OCI-LY7 (cell line): Measurements from ENCODE around the gene TBXT. TPM values are rescaled to one million over a fixed set of nuclear protein-coding genes. Genes with fewer than 3 reads are reported as not detected.
"Not testable (repeated sequence)": the region's sequence is repeated elsewhere in the genome, so short reads cannot be mapped to it uniquely, and the experiment has no call there.

Experiments used
- BruUV-seq: library from RNA; stranded (reverse); fragments of 400-500 nt; replicated peaks from 2 replicates; lab custom pipeline; 2021; lab: Mats Ljungman, UMichigan
- CTCF ChIA-PET: fragments of 300-600 bp; sonication (Branson Sonifier 250); formaldehyde crosslinking; loops from one replicate; lab custom pipeline; 2022; ENCODE audit warnings: antibody characterized with exemption; ENCODE audit not compliant: unreplicated experiment; lab: Charles Lee
- POLR2A ChIA-PET: fragments of 300-600 bp; sonication (Branson Sonifier 250); formaldehyde crosslinking; loops from one replicate; lab custom pipeline; 2022; ENCODE audit warnings: antibody characterized with exemption; lab: Charles Lee
- DNase-seq: peaks from one replicate; pipeline ENCODE4 v3.0.0-alpha.2; 2015; ENCODE audit warnings: low spot score
- H2AFZ ChIP-seq: fragments of 200-600 bp; sonication (generic), shearing (Covaris generic); 2 replicates; pipeline ENCODE4 v1.6.1; 2014; ENCODE audit warnings: mild to moderate bottlenecking, antibody characterized with exemption, low read length, moderate library complexity
- H3K27ac ChIP-seq: fragments of 200-600 bp; sonication (generic); 2 replicates; pipeline ENCODE4 v1.5.1; 2014; ENCODE audit warnings: mixed run types, low read depth, mild to moderate bottlenecking, moderate library complexity, low read length, inconsistent platforms; ENCODE audit not compliant: poor library complexity, severe bottlenecking
- H3K36me3 ChIP-seq: fragments of 200-600 bp; sonication (generic); 2 replicates; pipeline ENCODE4 v1.6.1; 2014; ENCODE audit warnings: mild to moderate bottlenecking, antibody characterized with exemption, low read length, moderate library complexity, mixed read lengths; ENCODE audit not compliant: insufficient read depth
- H3K4me1 ChIP-seq: fragments of 200-600 bp; sonication (generic); 2 replicates; pipeline ENCODE4 v1.5.1; 2014; ENCODE audit warnings: mild to moderate bottlenecking, low read length; ENCODE audit not compliant: insufficient read depth, poor library complexity, severe bottlenecking
- H3K4me2 ChIP-seq: fragments of 200-600 bp; sonication (generic); 2 replicates; pipeline ENCODE4 v1.6.1; 2014; ENCODE audit warnings: mild to moderate bottlenecking, low read length
- H3K4me3 ChIP-seq: fragments of 200-600 bp; sonication (generic); 2 replicates; pipeline ENCODE4 v1.5.1; 2014; ENCODE audit warnings: mild to moderate bottlenecking, low read depth, low read length; ENCODE audit not compliant: poor library complexity, severe bottlenecking
- H3K79me2 ChIP-seq: fragments of 200-600 bp; sonication (generic); 2 replicates; pipeline ENCODE4 v1.6.1; 2016; ENCODE audit warnings: low read depth, mild to moderate bottlenecking, low read length, moderate library complexity, mixed read lengths; ENCODE audit not compliant: insufficient read depth
- H3K9me2 ChIP-seq: fragments of 200-600 bp; sonication (generic); 2 replicates; pipeline ENCODE4 v1.6.1; 2016; ENCODE audit warnings: mild to moderate bottlenecking, low read length, mixed read lengths; ENCODE audit not compliant: insufficient read depth
- H3K9me3 ChIP-seq: fragments of 200-600 bp; sonication (generic); 2 replicates; pipeline ENCODE4 v1.6.1; 2014; ENCODE audit warnings: mild to moderate bottlenecking, mixed run types, low read length, mixed read lengths
- H4K20me1 ChIP-seq: fragments of 200-600 bp; sonication (generic); 2 replicates; pipeline ENCODE4 v1.6.1; 2014; ENCODE audit warnings: mild to moderate bottlenecking, antibody characterized with exemption, low read length, moderate library complexity, mixed read lengths; ENCODE audit not compliant: insufficient read depth
- CTCF ChIP-seq: fragments of 200-600 bp; sonication (generic); conservative IDR thresholded peaks from 2 replicates; pipeline ENCODE4 v1.5.1; 2014; ENCODE audit warnings: mild to moderate bottlenecking, antibody characterized with exemption, low read length, moderate library complexity, mixed read lengths
- EZH2phosphoT487 ChIP-seq: fragments of 200-600 bp; sonication (generic); IDR thresholded peaks from 2 replicates; pipeline ENCODE4 v1.6.1; 2018; ENCODE audit warnings: low read depth, borderline replicate concordance, mild to moderate bottlenecking, mixed run types, antibody characterized with exemption, low read length, moderate library complexity, mixed read lengths
- intact Hi-C: fragments of 100-400 bp; cut with micrococcal nuclease; formaldehyde crosslinking; loops from one replicate; pipeline ENCODE4 v1.10.0; 2022; ENCODE audit not compliant: unreplicated experiment
- total RNA-seq, 2 experiments: library from RNA; depleted of rRNA in 1 of 2; stranded (reverse); fragments of >200 nt in 1 of 2; shearing (Covaris generic) in 1 of 2; gene quantifications; 2 replicates each; pipeline ENCODE4 v1.2.3, GENCODE V29; 2014 to 2022

Gene TBXT
- total RNA-seq, 2 experiments from 2014 or later = 1.0 to 5.3 TPM

GRCh38 chr6:166179704-166180103 lies 12.1 kb upstream of the TBXT start:
- POLR2A ChIA-PET = no interaction called here
- H2AFZ ChIP-seq = no peak overlapping the region
- no peak overlapping the region for H3K4me3 ChIP-seq
- H3K27ac ChIP-seq = no peak overlapping the region
- no peak for TF ChIP-seq EZH2phosphoT487
- TF ChIP-seq CTCF = no peak
- H3K4me1 ChIP-seq = peaks cover 20% of the 10 kb centered on the region
- no peak overlapping the region for H3K4me2 ChIP-seq
- no TSS peak for BruUV-seq
- H3K9me2 ChIP-seq = no peaks in the 10 kb centered on the region
- peak; percentile 19 for DNase-seq
- H3K36me3 ChIP-seq = no peaks in the 10 kb centered on the region
- no peaks in the 10 kb centered on the region for H3K9me3 ChIP-seq
- intact Hi-C loops = loop anchor here (5.0 kb wide), 1 partner anchor 203 kb away; the partner anchor contains the start of gene MPC1
- CTCF ChIA-PET = no interaction called here
- H3K79me2 ChIP-seq = no peaks in the 10 kb centered on the region
- no peaks in the 10 kb centered on the region for H4K20me1 ChIP-seq

GRCh38 chr6:166176106-166176505 lies 8.5 kb upstream of the TBXT start:
- BruUV-seq = no TSS peak
- H3K9me3 ChIP-seq = no peaks in the 10 kb centered on the region
- peak overlapping the region; percentile 55; the same call in 1 of the 2 replicates for H2AFZ ChIP-seq
- no peak for DNase-seq
- intact Hi-C loops = loop anchor here (5.0 kb wide), 1 partner anchor 206 kb away; the partner anchor contains the start of gene MPC1
- no peaks in the 10 kb centered on the region for H4K20me1 ChIP-seq
- H3K4me3 ChIP-seq = no peak overlapping the region
- POLR2A ChIA-PET = interaction anchor here (0.7 kb wide), 1 partner anchor 27 kb away, joined by 3 read pairs; no protein-coding TSS in a partner anchor
- H3K4me2 ChIP-seq = peak overlapping the region; percentile 23; the same call in 1 of the 2 replicates
- no peaks in the 10 kb centered on the region for H3K36me3 ChIP-seq
- H3K9me2 ChIP-seq = no peaks in the 10 kb centered on the region
- TF ChIP-seq CTCF (no peak), EZH2phosphoT487 (no peak)
- CTCF ChIA-PET = interaction anchor here (1.0 kb wide), 1 partner anchor 53 kb away, joined by 3 read pairs; no protein-coding TSS in a partner anchor
- H3K79me2 ChIP-seq = no peaks in the 10 kb centered on the region
- H3K27ac ChIP-seq = no peak overlapping the region
- H3K4me1 ChIP-seq = peaks cover 46% of the 10 kb centered on the region

GRCh38 chr6:166175093-166175492 lies 7.4 kb upstream of the TBXT start:
- H3K27ac ChIP-seq, H3K4me3 ChIP-seq, H3K4me2 ChIP-seq, H3K9me3 ChIP-seq, CTCF ChIA-PET, DNase-seq, BruUV-seq, H4K20me1 ChIP-seq, H2AFZ ChIP-seq, H3K79me2 ChIP-seq, H3K36me3 ChIP-seq, H3K9me2 ChIP-seq: not testable (repeated sequence)
- POLR2A ChIA-PET = interaction anchor here (0.6 kb wide), 1 partner anchor 77 kb away, joined by 3 read pairs; no protein-coding TSS in a partner anchor
- intact Hi-C loops = loop anchor here (5.0 kb wide), 1 partner anchor 207 kb away; the partner anchor contains the start of gene MPC1
- H3K4me1 ChIP-seq = peaks cover 52% of the 10 kb centered on the region
